AG09309 (cell line): ENCODE data around the gene TP53BP1.

ENCODE experiments used
- DNase-seq: peaks from one replicate; pipeline ENCODE4 v3.0.0-alpha.2; 2010; ENCODE audit warnings: low read depth
- H3K4me3 ChIP-seq: 2 replicates; pipeline ENCODE4 v1.5.1; 2011; ENCODE audit warnings: mild to moderate bottlenecking, low read depth, low read length, moderate library complexity; ENCODE audit not compliant: control insufficient read depth
- CTCF ChIP-seq: IDR thresholded peaks from 2 replicates; pipeline ENCODE4 v1.5.1; 2011; ENCODE audit warnings: mild to moderate bottlenecking, low read depth, low read length, inconsistent platforms; ENCODE audit not compliant: insufficient read depth, control insufficient read depth; ENCODE audit errors: missing control alignments

The TP53BP1 gene

GRCh38 chr15:43370310-43370974 is 122.5 kb downstream of the TP53BP1 start:
- TF ChIP-seq CTCF, result no peak
- H3K4me3 ChIP-seq, result peak overlapping the region; percentile 73
- DNase-seq, result no peak

GRCh38 chr15:43361313-43361903 is 131.5 kb downstream of the TP53BP1 start:
- TF ChIP-seq CTCF, result no peak
- no peak overlapping the region for H3K4me3 ChIP-seq
- no peak for DNase-seq

- no peak overlapping the region for H3K4me3 ChIP-seq
- TF ChIP-seq CTCF, result no peak
- no peak for DNase-seq
Measured at GRCh38 chr15:43360821-43361220, 132.1 kb downstream of the TP53BP1 start.
